Liver (tissue), 9 donors: Measurements from ENCODE around the gene CHD9NB. TPM values are rescaled to one million over a fixed set of nuclear protein-coding genes. Genes with fewer than 3 reads are reported as not detected.
"Not testable (repeated sequence)": the region's sequence is repeated elsewhere in the genome, so short reads cannot be mapped to it uniquely, and the experiment has no call there.

Experiments
- DNase-seq: peaks from one replicate; pipeline ENCODE4 v3.0.0-alpha.2; 2017; ENCODE audit warnings: low spot score
- H3K27ac ChIP-seq, 2 donors: one replicate each; pipeline ENCODE4 v1.7.0; 2013; ENCODE audit warnings: inconsistent platforms in 2 of 2, low read length in 2 of 2, control low read depth in 1 of 2, low read depth in 1 of 2, mild to moderate bottlenecking in 1 of 2
- H3K27me3 ChIP-seq, 4 donors: one replicate each; pipeline versions ENCODE4 v1.6.1 to v1.7.0; 2013; ENCODE audit warnings: low read length in 3 of 4, inconsistent platforms in 1 of 4, mild to moderate bottlenecking in 1 of 4, moderate library complexity in 1 of 4; ENCODE audit not compliant: control insufficient read depth in 4 of 4, insufficient read depth in 4 of 4
- H3K36me3 ChIP-seq, 4 donors: one replicate each; pipeline versions ENCODE4 v1.6.1 to v1.7.0; 2013; ENCODE audit warnings: low read length in 3 of 4, mild to moderate bottlenecking in 3 of 4, low read depth in 1 of 4, moderate library complexity in 1 of 4; ENCODE audit not compliant: control insufficient read depth in 4 of 4, insufficient read depth in 3 of 4
- H3K4me1 ChIP-seq, 4 donors: one replicate each; pipeline versions ENCODE4 v1.6.1 to v1.7.0; 2013; ENCODE audit warnings: low read length in 3 of 4, mild to moderate bottlenecking in 3 of 4, moderate library complexity in 1 of 4; ENCODE audit not compliant: control insufficient read depth in 4 of 4, insufficient read depth in 4 of 4
- H3K4me3 ChIP-seq, 3 donors: one replicate each; pipeline versions ENCODE4 v1.6.1 to v1.7.0; 2013; ENCODE audit warnings: low read length in 3 of 3, control low read depth in 1 of 3, low read depth in 1 of 3, mild to moderate bottlenecking in 1 of 3
- H3K9ac ChIP-seq, 2 donors: one replicate each; pipeline ENCODE4 v1.7.0; 2013; ENCODE audit warnings: low read length in 2 of 2, mild to moderate bottlenecking in 2 of 2, moderate library complexity in 2 of 2, control low read depth in 1 of 2, low read depth in 1 of 2
- H3K9me3 ChIP-seq, 4 donors: one replicate each; pipeline versions ENCODE4 v1.6.1 to v1.7.0; 2013; ENCODE audit warnings: low read length in 3 of 4; ENCODE audit not compliant: control insufficient read depth in 4 of 4
- ATF3 ChIP-seq: IDR thresholded peaks from 2 replicates; pipeline ENCODE4 v1.6.1; 2016; ENCODE audit warnings: antibody characterized with exemption
- CTCF ChIP-seq: fragments of 150-350 bp; IDR thresholded peaks from 2 replicates; pipeline ENCODE4 v1.5.1; 2017; ENCODE audit warnings: improper control_type of control experiment, low read depth, low read length; ENCODE audit not compliant: missing input control
- EGR1 ChIP-seq, 2 donors: IDR thresholded peaks; 2 replicates each; pipeline ENCODE4 v1.6.1; 2016 to 2018; ENCODE audit warnings: antibody characterized with exemption in 2 of 2, low read depth in 2 of 2
- FOXA1 ChIP-seq: IDR thresholded peaks from 2 replicates; pipeline ENCODE4 v1.6.1; 2016; ENCODE audit warnings: antibody characterized with exemption
- FOXA2 ChIP-seq: IDR thresholded peaks from 2 replicates; pipeline ENCODE4 v1.6.1; 2016; ENCODE audit warnings: antibody characterized with exemption
- GABPA ChIP-seq, 2 donors: IDR thresholded peaks in 1 of 2; conservative IDR thresholded peaks in 1 of 2; 2 replicates each; pipeline ENCODE4 v1.6.1; 2016; ENCODE audit warnings: antibody characterized with exemption in 2 of 2, mild to moderate bottlenecking in 1 of 2, moderate library complexity in 1 of 2
- HNF4A ChIP-seq, 2 donors: conservative IDR thresholded peaks; 2 replicates each; pipeline ENCODE4 v1.6.1; 2016; ENCODE audit warnings: antibody characterized with exemption in 2 of 2, mild to moderate bottlenecking in 2 of 2
- HNF4G ChIP-seq: IDR thresholded peaks from 2 replicates; pipeline ENCODE4 v1.6.1; 2016; ENCODE audit warnings: antibody characterized with exemption
- JUND ChIP-seq, 2 donors: IDR thresholded peaks; 2 replicates each; pipeline ENCODE4 v1.6.1; 2016; ENCODE audit warnings: antibody characterized with exemption in 2 of 2
- MAX ChIP-seq: IDR thresholded peaks from 2 replicates; pipeline ENCODE4 v1.6.1; 2016; ENCODE audit warnings: antibody characterized with exemption
- NR2F2 ChIP-seq: IDR thresholded peaks from 2 replicates; pipeline ENCODE4 v1.6.1; 2016; ENCODE audit warnings: antibody characterized with exemption
- RAD21 ChIP-seq, 2 donors: IDR thresholded peaks; 2 replicates each; pipeline ENCODE4 v1.6.1; 2016; ENCODE audit warnings: antibody characterized with exemption in 2 of 2, mild to moderate bottlenecking in 2 of 2
- REST ChIP-seq: IDR thresholded peaks from 2 replicates; pipeline ENCODE4 v1.6.1; 2016; ENCODE audit warnings: antibody characterized with exemption, mild to moderate bottlenecking
- RXRA ChIP-seq, 2 donors: IDR thresholded peaks; 2 replicates each; pipeline ENCODE4 v1.6.1; 2017 to 2018; ENCODE audit warnings: antibody characterized with exemption in 2 of 2, mild to moderate bottlenecking in 1 of 2
- SP1 ChIP-seq: IDR thresholded peaks from 2 replicates; pipeline ENCODE4 v1.6.1; 2018; ENCODE audit warnings: antibody characterized with exemption, mild to moderate bottlenecking
- TAF1 ChIP-seq: conservative IDR thresholded peaks from 2 replicates; pipeline ENCODE4 v1.6.1; 2016; ENCODE audit warnings: antibody characterized with exemption, mild to moderate bottlenecking
- YY1 ChIP-seq: IDR thresholded peaks from 2 replicates; pipeline ENCODE4 v1.6.1; 2016; ENCODE audit warnings: antibody characterized with exemption, mild to moderate bottlenecking
- ZBTB33 ChIP-seq: IDR thresholded peaks from 2 replicates; pipeline ENCODE4 v1.6.1; 2016; ENCODE audit warnings: antibody characterized with exemption
- WGBS: extraction: QIAGEN DNeasy Blood & Tissue Kit; methylation state at CpG from one replicate; pipeline ENCODE4 v1.1.7; 2013; 5-methylcytosine and 5-hydroxymethylcytosine counted together
- polyA plus RNA-seq, 2 donors: library from polyadenylated mRNA; stranded (reverse) in 1 of 2; unstranded in 1 of 2; fragments of 200-250 nt in 1 of 2; fragments of >200 nt in 1 of 2; fragmentation: Nextera tagmentation in 1 of 2; extraction: Ambion mirVana in 1 of 2; gene quantifications; one replicate each; pipeline versions ENCODE4 v1.2.1 to v1.2.3, GENCODE V29; 2013 to 2015
- total RNA-seq, 2 donors: library from RNA; depleted of rRNA; stranded (reverse); fragments of >200 nt; gene quantifications; one replicate each; pipeline ENCODE4 v1.2.3, GENCODE V29; 2014
- donor health status: healthy.
- donor health status: healthy.
- donor health status: healthy.
- donor health status: healthy.
- donor health status: healthy.

Gene CHD9NB
- total and polyA plus RNA-seq, 4 donors, result 0.05 to 0.42 (median 0.18) TPM; not detected in 1

GRCh38 chr16:53047515-53047914 is 5.2 kb downstream of the CHD9NB start:
- DNase-seq, H3K9me3 ChIP-seq, H3K27me3 ChIP-seq, H3K36me3 ChIP-seq, H3K27ac ChIP-seq, H3K4me3 ChIP-seq, H3K9ac ChIP-seq: not testable (repeated sequence)
- WGBS, result 84% methylated on average over 5 of the region's 5 CpGs
- H3K4me1 ChIP-seq, result peaks cover 0 to 22% (median 15%) of the 10 kb centered on the region in 4 donors

- Histone ChIP-seq H3K36me3 (no peaks in the 10 kb centered on the region), H3K9me3 (no peaks in the 10 kb centered on the region), H3K9ac (no peak overlapping the region), H3K27ac (no peak overlapping the region), H3K4me1 (peaks cover 0 to 15% (median 10%) of the 10 kb centered on the region in 4 donors), H3K4me3 (no peak overlapping the region), H3K27me3 (no peaks in the 10 kb centered on the region)
- TF ChIP-seq FOXA2, result no peak
- TF ChIP-seq HNF4G, result no peak
- TF ChIP-seq ZBTB33, result no peak
- TF ChIP-seq RAD21 (IDR thresholded peaks at IDR 0.05), result no peak
- TF ChIP-seq ATF3, result no peak
- TF ChIP-seq FOXA1, result no peak
- no peak for TF ChIP-seq GABPA (IDR thresholded peaks at IDR 0.05 in 1 of 2, conservative IDR thresholded peaks at IDR 0.05 in 1 of 2)
- no peak for TF ChIP-seq HNF4A (conservative IDR thresholded peaks at IDR 0.05)
- no peak for TF ChIP-seq SP1
- no peak for TF ChIP-seq YY1
- no peak for TF ChIP-seq NR2F2
- no peak for TF ChIP-seq TAF1
- TF ChIP-seq MAX, result no peak
- no peak for TF ChIP-seq CTCF
- TF ChIP-seq JUND (IDR thresholded peaks at IDR 0.05), result no peak
- no peak for TF ChIP-seq REST
- no peak for TF ChIP-seq EGR1 (IDR thresholded peaks at IDR 0.05; ENCODE audit: low read depth in 2 of 2)
- TF ChIP-seq RXRA (IDR thresholded peaks at IDR 0.05), result no peak
- WGBS, result 78% methylated on average over 6 of the region's 6 CpGs
- DNase-seq, result no peak
Measured at GRCh38 chr16:53045341-53046220, 7.1 kb downstream of the CHD9NB start.
